ENCODE results near the gene THAP4.

The THAP4 gene

DNA sequence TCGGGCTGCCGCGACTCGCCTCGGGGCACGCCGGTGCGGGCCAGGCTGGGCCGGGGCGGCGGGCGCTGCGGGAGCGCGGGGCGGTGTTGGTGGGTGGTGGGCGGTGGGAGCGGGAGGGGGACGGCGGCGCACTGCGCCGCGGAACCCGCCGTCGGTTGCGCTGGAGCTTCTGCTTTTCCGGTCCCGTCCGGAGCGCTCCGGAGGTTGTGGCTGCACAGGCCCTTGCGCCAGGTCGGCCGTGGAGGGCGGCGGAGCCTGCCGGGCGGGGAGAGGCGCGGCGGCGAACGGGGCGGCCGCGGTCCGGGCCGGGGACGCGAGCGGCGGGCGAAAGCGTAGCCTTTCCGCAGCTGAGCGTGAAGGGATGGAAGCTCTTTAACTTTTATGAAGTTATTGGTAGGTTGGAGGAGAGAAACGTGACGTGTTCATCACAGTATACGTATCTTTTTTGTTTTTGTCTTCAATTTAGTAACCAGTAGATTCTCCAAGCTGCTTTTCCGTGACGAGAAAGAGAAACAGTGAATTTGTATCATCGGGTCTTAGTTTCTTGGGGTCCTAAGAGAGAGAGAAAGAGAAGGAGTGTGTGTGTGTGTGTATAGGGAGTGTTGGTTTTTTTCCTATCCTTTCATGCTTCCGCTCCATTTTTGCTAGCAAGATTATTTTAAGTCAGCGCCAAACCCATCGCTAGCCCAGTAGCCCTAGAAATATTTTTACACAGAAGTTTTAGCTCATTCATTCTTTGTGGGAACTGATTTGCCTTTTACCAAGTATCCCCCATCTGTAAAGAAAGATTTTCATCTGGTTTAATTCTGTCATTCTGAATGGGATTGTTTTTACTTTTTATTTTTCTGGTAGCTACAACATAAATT is 1.1 kb upstream of the THAP4 start:
- DNase-seq, result no peak

DNA sequence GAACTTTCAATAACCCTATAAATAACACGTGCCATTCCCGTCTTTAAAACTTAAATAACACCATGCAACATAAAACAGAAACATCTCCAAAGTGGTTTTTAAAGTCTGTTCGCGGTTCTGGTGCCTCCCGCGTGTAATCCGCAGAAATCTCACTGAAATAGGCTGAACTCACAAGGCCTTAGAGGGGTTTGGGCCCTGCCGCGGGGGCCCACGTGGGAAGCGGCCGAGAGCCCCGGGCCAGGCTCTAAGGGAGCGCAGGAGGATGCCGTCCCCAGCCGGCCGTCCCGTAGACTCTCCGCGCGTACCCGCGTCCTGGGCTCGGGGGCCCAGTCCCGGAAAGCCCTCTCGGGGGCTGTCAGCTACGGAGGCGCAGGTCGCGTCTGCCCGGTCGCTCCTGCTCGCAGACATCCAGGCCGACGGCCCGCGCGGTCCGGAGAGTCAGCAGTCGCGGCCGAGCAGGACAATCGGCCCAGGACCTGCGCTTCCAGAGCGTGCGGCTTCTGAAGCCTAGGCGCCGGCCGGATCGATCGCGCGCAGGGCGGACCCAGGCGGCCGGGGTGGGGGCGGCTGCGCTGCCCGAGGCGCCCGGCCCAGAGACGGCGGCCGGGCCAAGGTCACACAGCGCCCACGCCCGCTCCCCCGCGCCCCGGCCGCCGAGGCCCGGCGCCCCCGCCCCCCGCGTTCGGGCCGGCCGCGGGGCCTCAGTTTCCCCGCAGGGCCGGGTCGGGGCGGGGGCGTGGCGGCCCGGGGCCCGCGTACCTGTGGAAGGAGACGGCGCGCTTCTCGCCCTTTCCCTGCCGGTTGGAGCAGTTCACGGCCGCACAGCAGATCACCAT is 558 bp downstream of the THAP4 start:
- no peak for DNase-seq

DNA sequence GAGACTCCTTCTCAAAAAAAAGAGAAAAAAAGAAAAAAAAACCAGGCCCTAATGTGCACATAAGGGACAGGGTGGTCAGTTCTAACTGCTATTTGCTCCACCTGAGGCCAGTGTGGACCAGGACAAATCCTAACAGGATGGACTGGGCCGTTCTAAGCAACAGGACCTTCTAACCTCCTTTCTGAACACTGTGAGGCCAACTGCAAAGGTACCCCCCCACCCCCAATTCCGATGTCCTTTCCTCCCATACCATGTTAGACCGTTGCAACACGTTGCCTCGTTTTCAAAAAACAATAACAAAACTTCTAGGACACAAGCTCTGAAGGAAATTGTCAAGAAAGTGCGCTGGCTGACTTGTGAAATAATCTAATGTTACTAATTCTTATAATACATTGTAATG is 1.2 kb downstream of the THAP4 start:
- DNase-seq, result no peak

DNA sequence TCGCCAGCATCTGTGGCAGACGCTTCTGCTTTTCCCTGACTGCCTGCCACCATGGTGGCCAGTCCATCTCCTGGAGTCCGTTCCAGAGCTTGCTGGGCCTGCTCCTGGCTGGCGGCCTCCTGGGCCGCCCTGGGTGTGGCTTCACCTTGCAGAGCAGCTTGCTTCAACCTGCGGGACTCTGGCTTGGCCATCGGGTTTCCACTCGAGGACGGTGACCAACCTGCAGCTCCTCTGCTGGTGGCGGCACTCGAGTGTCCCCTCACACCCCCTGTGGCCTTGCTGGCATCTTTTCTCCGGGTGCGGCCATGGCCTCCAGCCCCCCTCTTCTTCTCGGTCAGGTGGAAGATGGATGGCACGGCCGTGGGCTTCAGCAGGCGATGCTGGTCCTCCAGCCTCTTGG is 3.4 kb downstream of the THAP4 start:
- DNase-seq, result no peak

DNA sequence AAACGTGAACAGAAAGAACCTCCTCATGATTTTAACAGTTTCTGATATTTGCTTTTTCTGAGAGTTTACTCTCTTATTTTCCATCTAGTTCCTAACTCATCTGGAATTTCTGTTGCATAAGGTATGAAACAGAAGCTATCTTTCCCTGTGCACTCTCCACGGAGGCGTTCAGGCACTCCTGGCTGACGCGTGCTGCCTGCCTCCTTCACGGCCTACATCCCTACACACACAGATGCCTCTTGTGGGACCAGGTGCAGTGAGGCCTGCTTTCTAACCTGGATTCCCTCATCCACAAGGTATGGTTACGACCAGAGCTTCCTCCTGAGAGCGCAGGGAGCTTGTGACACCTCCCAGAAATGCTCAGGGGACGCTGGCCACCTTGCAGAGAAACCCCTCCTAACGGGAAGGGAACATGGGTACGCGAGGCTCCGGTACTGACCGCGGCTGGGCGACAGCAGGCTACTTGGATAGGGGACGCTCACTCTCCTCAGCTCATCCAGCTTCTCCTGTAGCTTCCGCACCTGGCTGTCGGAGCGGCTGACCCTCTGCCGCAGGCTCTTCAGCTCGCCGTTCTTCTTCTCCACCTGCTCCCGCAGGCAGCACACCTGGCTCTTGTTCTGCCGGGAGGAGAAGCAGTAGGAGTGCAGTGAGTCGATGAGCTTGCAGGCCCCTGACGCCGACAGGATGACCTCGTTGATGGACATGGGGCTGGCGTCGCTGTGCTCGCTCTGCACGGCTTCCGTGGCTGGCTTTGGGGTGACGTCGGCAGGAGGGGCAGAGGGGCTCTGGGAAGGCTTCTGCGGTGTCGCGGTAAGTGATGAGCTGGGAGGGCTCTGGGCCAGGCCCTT is 4.3 kb downstream of the THAP4 start:
- DNase-seq, result no peak

DNA sequence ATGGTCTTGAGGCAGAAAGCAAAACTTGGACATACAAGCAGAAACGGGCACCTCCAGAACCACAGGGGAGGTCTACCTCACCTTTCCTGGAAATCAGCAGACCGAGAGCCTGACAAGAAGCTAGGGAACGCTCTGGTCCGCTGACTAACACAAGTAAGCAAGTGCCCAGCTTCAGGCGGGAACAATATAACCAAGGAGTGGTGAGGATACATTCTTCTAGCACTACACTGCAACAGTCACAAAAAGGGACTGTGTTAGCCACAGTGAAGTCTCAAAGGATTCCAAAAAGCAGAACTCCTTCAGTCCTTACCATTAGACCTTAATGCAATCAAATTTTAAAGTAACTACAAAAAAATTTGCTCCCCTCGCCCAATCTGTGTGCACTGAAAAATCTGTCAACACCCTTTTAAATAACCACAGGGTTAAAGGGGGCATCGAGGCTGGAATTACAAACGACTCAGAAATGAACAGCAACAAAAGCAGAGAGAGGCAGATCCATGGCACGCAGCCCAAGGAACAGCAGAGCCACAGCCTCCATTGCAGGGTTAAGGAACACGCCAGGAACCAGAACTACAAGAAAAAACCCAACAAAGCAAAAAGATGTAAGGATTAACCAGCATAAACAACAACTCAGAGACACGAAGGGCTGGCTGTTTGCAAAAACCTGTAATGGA is 7.1 kb downstream of the THAP4 start:
- no peak for DNase-seq

DNA sequence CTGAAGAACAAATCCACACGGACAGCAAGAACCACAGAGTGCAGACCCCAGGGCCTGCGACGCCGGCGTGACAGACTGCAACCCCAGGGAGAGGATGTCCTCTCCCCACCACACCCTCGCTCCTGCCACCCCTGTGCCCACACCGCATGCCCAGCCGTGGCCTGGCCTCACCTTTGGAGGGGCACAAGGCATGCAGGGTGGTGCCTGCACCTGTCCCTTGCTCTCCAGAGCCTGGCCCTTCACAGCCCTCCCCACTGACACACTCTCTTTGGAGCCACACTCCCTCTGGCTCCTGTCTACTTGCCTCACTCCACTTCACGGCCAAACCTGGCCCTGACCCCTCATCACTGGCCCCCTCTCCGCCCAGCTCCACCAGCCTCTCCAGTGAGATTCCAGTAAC is 9.3 kb downstream of the THAP4 start:
- DNase-seq, result no peak

DNA sequence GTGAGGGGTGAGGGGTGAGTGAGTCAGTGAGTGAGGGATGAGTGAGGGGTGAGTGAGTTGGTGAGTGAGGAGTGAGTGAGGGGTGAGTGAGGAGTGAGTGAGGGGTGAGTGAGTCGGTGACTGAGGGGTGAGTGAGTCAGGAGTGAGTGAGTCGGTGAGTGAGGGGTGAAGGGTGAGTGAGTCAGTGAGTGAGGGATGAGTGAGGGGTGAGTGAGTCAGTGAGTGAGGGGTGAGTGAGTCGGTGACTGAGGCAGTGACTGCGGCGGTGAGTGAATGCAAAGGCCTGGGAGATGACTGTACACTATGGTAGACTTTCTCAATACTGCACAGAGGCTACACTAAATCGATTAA is 16.6 kb downstream of the THAP4 start:
- no peak for DNase-seq

DNA sequence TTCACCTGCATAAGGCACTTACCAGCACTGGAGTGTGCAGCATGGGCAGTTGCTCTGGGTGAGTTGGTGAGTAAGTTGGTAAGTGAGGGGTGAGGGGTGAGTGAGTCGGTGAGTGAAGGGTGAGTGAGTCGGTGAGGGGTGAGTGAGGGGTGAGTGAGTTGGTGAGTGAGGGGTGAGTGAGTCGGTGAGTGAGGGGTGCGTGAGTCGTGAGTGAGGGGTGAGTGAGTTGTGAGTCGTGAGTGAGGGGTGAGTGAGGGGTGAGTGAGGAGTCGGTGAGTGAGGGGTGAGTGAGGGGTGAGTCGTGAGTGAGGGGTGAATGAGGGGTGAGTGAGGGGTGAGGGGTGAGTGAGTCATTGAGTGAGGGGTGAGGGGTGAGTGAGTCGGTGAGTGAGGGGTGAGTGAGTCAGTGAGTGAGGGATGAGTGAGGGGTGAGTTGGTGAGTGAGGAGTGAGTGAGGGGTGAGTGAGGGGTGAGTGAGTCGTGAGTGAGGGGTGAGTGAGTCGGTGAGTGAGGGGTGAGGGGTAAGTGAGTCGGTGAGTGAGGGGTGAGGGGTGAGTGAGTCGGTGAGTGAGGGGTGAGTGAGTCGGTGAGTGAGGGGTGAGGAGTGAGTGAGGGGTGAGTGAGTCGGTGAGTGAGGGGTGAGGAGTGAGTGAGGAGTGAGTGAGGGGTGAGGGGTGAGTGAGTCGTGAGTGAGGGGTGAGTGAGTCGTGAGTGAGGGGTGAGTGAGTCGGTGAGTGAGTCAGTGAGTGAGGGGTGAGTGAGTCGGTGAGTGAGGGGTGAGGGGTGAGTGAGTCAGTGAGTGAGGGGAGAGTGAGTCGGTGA is 17.1 kb downstream of the THAP4 start:
- no peak for DNase-seq

DNA sequence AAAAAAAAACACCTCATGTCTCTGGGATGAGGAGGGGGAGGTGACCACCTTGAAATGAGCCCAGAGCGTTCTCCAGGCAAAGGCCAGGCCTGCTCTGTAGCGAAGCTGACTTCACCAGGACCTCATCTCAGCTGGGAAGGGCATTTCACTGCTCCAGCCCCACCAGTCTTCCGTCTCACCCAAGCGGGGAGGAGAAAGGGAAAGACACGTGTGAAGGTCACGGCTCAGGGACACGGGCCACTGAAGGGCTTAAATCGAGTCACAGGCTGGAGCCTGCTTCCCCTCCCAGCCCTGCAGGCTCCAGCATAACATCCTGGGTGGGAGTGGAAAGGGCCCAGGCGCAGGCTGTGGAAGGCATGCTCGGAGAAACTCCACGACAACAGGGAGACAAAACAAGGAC is 18.1 kb downstream of the THAP4 start:
- no peak for DNase-seq

DNA sequence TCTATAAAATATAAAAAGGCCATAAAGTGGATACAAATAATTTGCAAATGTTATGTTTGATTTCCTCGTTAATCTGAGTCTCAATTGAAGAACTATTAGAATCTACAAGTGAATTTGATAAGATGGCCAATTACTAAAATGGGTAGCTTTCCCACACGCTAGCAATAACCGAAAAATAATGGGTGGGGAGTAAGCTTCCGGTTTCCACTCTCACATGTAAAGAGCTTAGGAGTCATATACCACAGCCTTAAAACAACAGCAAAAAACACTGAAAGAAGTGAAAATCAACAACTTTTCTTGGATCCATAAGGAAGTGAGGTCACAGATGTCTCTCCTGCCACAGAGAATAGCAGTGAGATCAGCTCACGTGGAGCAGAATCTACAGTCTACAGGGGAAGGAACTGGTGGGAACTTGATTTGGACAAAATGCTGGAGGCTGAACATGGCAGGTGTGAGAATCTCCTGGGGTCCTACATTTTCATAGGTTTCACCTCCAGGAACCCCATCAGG is 18.6 kb downstream of the THAP4 start:
- DNase-seq, result no peak

DNA sequence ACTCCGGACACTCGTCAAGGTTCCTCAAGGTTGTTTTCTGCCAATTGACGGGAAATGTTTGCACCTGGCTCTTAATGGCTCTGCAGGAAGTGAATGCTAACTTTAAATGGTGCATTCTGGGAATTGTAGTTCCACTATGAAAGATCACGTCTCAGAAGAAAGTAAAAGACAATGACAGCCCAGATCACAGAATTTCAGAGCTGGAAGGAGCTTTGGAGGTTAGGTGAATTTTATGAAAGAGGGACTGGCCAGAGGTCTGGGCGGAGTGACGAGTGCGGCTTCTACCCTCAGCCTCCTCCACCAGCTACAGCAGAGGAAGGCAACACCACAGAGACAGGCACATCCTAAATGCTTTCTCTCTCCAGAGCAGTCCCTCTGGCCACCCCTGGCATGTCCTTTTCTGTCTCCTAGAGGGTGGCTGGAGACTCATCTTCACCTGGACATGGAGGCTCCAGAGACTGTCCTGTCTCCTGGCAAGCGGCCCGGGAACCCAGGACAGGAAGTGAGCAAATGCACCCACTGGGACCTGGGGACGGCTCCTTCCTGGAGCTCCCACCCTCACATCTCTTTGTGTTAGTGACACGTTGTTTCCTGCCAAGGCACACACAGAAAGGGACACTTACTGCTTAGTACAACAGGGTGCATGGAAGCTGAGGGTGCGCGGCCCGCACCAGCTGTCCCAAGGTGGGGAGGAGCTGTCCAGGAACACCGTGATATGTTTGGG is 19.4 kb downstream of the THAP4 start:
- no peak for DNase-seq

DNA sequence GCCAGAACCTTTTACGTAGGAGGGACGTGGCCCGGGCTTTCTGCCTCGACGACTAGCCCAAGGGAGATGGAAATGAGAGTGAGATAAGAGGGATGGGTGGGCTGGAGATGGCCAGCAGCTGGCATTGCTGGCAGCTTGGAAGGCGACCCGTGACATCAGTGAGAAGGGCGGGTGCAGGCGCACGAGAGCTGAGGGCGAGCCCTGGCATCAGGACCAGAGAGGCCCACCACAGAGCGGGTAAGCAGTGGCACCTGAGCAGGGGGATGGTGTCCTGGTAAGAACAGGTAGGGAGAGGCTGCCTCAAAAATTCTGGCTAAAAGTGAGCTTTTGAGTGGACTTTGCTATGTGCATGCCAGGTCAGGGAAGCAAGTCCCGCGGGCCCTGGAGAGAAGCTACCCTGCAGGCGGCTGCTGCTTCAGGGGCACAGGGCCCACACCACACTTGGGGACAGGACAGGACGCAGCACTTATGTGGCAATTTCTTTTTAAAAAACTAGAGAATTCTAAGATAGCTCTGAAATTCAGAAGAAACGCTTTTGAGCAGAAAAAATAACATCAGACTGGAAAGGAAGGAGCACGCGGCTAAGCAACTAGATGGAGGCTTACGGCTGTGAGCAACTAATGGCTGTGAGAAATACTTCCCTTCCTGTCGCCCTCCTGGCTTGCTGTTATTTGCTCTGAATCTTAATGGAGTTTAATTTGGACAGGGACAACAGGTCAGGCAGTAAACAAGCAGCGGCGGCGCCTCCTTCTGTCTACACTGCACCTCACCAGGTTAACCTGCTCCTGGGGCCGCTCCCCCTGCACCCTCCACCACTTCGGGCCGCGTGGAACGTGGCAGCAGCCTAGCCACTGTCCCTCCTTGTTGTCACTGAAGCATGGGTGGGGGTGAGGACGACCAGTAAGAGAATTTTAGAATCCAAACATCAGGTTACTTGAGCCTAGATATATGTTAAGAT is 20.5 kb downstream of the THAP4 start:
- DNase-seq, result no peak

DNA sequence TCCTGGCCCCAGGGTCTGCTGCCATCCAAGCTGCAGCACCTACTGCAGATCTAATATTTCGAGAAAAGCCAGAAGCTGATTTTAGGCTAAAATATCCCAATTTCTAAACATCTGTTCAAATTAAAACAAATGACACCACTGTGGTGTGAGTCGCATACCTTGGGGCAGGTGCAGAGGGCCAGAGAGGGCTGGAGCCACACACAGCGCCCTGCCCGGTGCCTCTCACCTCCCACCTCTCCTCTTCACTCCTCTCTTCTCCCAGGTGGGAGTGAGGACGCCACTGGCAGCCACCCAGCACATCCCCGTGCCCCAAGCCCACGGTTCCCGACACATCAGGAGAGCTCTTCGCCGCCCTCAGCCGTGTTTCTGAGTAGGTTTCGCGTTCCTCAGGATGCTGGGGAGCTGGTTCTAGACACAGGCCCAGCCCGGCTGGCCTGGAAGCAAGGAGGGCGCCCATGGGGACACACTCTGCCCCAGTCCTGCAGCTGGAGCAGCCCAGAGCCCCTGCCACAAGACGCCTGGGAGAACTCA is 21.4 kb downstream of the THAP4 start:
- DNase-seq, result no peak

DNA sequence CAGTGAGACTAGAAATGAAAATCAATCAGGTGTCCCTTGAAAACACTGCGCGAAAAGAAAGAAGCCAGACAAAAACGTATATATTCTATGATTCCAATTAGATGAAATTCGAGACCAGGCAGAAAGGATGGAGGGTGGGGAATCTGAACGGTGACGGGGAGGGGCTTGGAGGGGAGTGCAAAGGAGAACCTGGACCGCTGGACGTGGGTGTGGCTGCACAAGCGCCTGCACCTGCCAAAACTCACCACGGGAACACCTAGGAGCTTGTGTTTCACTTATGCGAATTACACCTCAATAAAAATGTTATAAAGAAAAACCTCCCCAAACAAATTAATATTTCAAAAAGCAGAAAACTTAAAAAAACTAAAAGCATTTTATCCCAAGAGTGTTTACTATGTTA is 21.9 kb downstream of the THAP4 start:
- no peak for DNase-seq

DNA sequence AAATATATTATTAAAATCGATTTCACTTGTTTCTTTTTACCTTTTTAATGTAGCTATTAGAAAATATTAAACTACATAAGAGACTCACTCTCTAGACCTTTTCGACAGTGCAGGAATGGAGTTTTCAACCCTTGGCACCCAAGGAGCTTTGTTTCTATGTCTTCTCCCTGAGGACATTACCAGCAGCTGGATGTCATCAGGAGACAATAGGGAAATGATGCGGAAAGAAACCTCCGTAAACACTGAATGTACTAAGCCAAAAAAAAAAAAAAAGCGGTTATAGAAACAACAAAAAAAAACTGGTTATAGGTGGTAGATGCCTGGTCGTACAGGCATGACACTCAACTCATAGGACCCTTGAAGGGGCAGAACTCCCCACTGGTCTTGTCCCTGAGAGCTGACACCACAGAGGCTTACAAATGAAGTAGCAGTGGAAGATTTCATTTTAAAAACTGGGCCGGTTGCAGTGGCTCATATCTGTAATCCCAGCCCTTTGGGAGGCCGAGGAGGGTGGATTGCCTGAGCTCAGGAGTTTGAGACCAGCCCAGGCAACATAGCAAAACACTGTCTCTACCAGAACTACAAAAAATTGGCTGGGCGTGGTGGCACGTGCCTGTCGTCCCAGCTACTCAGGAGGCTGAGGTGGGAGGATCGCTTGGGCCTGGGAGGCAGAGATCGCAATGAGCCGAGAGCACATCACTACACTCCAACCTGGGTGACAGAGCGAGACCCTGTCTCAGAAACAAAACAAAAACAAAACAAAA is 23.8 kb downstream of the THAP4 start:
- no peak for DNase-seq

DNA sequence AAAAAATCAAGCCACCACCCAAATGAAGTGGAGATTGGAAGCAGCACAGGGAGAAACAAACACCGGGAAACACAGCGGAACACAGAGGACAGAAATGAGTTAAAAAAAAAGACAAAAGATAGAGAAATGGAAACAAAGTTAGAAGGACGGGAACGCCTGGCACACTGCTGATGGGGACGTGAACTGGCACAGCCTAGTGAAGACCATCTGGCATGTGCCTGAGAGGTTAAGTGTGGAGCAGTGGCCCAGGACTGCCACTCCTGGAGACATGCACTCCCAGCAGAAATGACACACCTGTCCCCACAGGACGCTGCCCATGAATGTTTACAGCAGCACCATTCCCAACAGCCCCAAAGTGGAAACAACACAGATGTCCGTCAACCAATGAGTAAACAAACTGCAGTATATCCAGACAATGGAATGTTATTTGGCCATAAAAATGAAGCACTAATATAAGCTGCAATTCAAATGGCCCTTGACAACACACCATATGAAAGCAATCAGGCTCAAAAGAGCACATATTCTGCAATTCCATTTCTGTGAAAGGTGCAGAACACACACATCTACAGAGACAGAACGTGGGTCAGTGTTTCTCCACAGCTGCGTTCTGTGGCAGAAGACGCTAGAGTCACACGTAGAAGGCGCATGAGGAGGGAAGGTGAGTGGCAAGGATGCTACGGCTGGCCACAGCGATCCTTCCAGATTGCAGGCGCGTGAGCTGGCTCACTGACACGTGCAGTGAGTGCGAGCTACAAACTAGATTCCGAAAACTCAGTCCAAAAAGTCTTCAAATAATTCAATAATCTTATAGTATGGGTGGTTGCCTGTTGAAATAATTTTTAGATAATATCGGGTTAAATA is 24.6 kb downstream of the THAP4 start:
- DNase-seq, result no peak

DNA sequence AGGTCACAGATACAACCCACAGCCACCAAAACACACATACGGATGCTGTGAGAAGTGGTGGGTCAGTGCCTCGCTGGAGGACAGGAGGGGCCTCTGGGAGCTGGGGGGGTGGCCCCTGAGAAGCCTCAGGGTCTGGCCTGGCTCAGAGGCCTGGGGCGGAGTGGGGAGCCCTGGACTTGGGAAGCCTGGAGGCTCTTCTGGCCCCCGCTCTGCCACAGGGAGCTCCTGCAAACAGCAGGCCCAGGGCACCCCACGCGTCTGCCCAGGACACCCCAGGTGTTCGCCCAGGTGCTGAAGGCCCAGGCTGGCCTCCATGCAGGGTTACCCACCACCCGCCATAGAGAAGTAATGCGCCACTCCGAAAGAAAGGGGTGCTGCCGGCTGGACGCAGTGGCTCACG is 25.9 kb downstream of the THAP4 start:
- DNase-seq, result no peak

Measured in NCI-H1417 treated with DMSO at 0.1 percent for 48 hours (cell line).